Stimulated activated CD8-positive, alpha-beta memory T cell treated with anti-CD3 and anti-CD28 coated beads, Interleukin-7, amount 100 ng/mL, for 24 hours (primary cell): ENCODE measurements around the gene MYH10.

Source experiments
- DNase-seq: peaks from one replicate; pipeline ENCODE4 v3.0.0-alpha.2; 2020; ENCODE audit warnings: low read depth

MYH10 gene

GRCh38 chr17:8649157-8650118 lies 18.9 kb upstream of the MYH10 start:
- no peak for DNase-seq

- DNase-seq = no peak
Observed at GRCh38 chr17:8647956-8648355, 17.4 kb upstream of the MYH10 start.

DNA sequence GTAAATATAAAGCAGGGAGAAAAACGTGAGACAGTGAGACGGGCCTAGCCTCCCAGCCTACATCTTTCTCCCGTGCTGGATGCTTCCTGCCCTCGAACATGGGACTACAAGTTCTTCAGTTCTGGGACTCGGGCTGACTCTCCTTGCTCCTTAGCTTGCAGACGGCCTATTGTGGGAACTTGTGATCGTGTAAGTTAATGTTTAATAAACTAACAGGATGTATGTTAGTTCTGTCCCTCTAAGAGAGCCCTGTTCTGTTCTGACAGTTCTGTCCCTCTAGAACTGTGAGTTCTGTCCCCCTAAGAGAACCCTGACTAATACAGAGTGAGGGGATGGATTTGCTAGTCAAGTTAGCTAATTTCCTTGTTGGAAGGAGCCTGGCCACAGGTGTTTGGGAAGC lies 16.7 kb upstream of the MYH10 start:
- DNase-seq = no peak

- no peak for DNase-seq
Observed at GRCh38 chr17:8644507-8644902, 14.0 kb upstream of the MYH10 start.

DNA sequence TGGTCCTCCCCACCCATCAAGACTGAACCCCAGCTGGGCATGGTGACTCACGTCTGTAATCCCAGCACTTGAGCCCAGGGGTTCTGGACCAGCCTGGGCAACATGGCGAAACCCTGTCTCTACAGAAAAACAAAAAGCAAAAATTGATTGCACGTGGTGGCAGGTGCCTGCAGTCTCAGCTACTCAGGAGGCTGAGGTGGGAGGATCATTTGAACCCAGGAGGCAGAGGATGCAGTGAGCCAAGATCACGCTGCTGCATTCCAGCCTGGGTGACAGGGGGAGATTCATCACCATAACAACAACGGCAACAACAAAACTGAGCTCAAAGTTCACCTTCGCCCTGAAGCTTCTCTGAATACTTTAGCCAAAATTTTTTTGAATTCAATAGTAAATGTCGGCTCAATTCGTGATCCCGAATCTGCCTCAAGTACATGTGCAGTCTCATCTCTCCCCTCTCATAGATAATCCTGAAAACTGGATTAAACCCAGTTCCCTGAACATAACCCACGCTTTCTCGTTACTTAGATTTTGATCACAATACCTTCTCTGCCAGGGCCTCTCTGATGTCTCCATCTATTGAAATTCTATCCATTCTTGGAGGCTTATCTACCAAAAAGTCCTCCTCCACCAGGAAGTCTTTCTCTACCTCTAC lies 13.5 kb upstream of the MYH10 start:
- no peak for DNase-seq

- no peak for DNase-seq
Observed at GRCh38 chr17:8639709-8640108, 9.2 kb upstream of the MYH10 start.

GRCh38 chr17:8632061-8632460 lies 1.5 kb upstream of the MYH10 start:
- DNase-seq = no peak

DNA sequence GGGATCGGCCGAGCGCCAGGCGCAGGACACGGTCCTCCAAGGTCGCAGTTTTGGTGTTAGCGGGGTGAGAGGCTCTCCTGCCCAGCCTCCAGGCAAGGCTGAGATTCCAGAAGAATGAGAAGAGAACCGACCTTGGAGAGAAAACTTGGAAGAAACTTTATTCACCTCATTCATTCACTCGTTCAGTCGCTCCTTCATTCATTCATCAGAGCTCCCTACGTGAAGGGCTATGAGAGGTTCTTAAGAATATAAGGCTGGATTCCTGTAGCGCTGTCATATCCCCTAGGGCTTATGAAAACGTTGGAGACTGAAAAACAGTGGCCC lies 991 bp upstream of the MYH10 start:
- DNase-seq = no peak

GRCh38 chr17:8630802-8631553 lies 453 bp upstream of the MYH10 start:
- DNase-seq = peak; percentile 75

GRCh38 chr17:8629371-8630226 lies 926 bp downstream of the MYH10 start:
- no peak for DNase-seq

DNA sequence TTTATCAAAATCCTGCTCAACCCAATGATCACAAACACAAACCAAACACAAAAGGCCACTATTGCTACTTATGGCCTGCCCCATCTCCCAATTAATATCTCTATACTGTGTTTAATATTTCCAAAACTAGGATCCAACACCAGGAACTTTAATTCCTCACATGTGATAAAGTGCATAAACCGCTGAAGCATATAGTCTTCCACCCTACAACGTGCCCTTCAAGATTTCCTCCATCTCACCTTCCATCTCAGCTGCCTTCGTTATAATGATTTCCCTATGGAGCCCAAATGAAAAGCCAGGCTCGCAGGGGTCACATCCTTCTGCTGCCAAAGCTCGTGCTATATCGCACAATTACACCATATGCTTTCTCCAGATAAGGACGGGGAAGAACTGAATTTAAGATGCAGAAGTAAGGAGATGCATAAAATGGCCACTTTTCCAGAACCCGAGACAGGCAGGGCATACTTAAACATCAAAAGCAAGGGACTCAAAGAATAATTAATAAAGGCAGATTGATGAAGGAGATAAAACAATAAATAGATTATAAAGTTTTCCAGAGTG lies 1.8 kb downstream of the MYH10 start:
- DNase-seq = no peak

DNA sequence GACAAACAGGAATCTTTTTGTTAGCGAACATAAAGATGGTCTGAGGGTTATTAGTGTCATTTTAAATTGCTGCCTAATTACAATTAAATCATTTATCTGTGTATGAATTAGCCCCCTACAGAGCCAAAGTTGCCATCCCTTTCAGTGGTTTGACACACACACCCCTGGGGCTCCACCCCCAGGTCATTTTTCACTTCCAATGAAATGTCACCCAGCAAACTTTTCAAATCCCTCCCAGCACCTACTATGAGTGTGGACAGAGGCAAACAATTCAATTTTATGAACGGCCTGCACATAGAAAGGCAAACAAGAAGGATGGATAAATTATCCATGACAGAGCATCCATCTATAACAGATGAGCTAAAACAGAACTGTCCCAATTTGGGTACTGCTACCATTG lies 2.4 kb downstream of the MYH10 start:
- DNase-seq = no peak

- no peak for DNase-seq
Observed at GRCh38 chr17:8623591-8623990, 6.9 kb downstream of the MYH10 start.

DNA sequence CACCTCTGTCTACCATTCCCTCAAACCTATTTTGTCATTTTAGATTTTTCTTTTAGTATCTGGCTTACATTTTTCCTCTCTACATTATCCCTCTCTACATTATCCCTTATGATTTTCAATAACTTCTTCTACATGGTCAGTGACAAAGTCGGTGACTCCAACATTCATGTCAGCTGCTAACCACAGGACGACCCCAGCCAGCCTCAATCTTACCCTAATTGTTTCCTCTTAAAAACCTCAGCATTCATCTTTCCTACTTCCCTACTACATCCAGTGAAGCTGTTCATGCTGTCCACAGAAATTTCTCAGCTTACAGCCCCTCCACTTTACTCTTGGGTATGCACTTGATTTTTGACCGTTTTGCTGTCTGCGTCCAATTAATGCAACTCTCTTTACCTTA lies 8.3 kb downstream of the MYH10 start:
- no peak for DNase-seq

DNA sequence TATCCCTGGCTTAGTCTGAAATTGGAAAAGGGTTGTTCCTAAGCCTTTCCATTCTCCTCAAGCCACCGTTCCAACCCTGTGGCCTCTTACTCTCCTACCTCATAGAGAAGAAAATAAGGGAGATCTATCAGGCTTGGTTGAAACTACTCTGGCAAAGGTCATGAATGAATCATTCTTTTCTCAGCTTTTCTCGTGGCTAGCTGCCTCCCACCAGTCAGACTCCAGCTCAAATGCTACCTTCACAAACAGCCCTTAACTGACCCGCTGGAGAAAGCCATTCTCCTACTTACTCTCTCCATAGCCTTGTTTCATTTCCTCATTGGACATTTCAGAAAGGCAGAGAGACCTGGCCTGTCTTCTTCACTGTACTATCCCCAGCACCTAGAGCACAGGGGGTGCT lies 8.9 kb downstream of the MYH10 start:
- no peak for DNase-seq

GRCh38 chr17:8619294-8619693 lies 11.2 kb downstream of the MYH10 start:
- no peak for DNase-seq

DNA sequence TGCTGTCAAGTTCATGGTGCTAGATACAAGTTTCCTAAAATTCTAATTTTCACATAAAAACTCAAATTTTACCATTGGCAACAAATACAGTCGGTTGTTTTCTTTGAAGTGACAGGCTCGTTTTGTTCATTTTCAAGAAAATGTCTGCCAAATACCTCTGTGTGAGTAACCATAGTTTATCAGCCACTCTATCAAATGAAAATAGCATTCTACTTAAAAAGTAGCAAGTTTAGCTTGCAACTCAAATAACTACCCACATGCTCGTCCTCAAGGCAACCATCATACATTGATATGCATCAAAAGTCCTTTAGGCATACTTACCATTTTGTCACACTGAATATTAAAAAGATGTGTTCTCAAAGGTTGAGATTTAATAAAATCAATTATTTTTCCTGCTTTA lies 11.7 kb downstream of the MYH10 start:
- DNase-seq = no peak

GRCh38 chr17:8614988-8615387 lies 15.5 kb downstream of the MYH10 start:
- no peak for DNase-seq

GRCh38 chr17:8611619-8612298 lies 18.8 kb downstream of the MYH10 start:
- no peak for DNase-seq

- DNase-seq = no peak
Observed at GRCh38 chr17:8611137-8611536, 19.4 kb downstream of the MYH10 start.

- DNase-seq = no peak
Observed at GRCh38 chr17:8610558-8610957, 20.0 kb downstream of the MYH10 start.
